Upper lobe of right lung (tissue), 1 donor: ENCODE results near the gene LMOD1. TPM values are rescaled to one million over a fixed set of nuclear protein-coding genes. Genes with fewer than 3 reads are reported as not detected.
A peak's percentile ranks its signal among the peaks of the same experiment; 100 is the strongest.

ENCODE experiments used
- ATAC-seq: fragments of 200-7000 bp; cut with Tn5 transposase; one replicate; pipeline ENCODE4 v1.9.1; 2020; ENCODE audit warnings: mild to moderate bottlenecking, moderate library complexity
- DNase-seq: peaks from one replicate; pipeline ENCODE4 v3.0.0-alpha.2; 2020
- H3K27ac ChIP-seq: fragments of 200-600 bp; one replicate; pipeline ENCODE4 v1.8.0; 2022
- H3K27me3 ChIP-seq: fragments of 200-600 bp; one replicate; pipeline ENCODE4 v1.8.0; 2022; ENCODE audit warnings: mild to moderate bottlenecking
- H3K36me3 ChIP-seq: fragments of 200-600 bp; one replicate; pipeline ENCODE4 v1.8.0; 2022
- H3K4me1 ChIP-seq: fragments of 200-600 bp; one replicate; pipeline ENCODE4 v1.8.0; 2022
- H3K4me3 ChIP-seq: fragments of 200-600 bp; one replicate; pipeline ENCODE4 v1.8.0; 2022; ENCODE audit warnings: mild to moderate bottlenecking
- H3K9me3 ChIP-seq: fragments of 200-600 bp; one replicate; pipeline ENCODE4 v1.8.0; 2022
- intact Hi-C: fragments of 100-400 bp; cut with DNase I; formaldehyde crosslinking; loops from one replicate; pipeline ENCODE4 v1.11.0; 2022
- total RNA-seq: library from RNA; stranded (reverse); fragmentation: NEBNext Ultra II Directional; extraction: Animal tissue kit (Norgen Biotek cat#: 25700); gene quantifications from one replicate; pipeline ENCODE4 v1.2.1, GENCODE V29; 2021
- TF ChIP-seq, protein P1 (sequence below): fragments of 200-600 bp; IDR thresholded peaks from one replicate; pipeline ENCODE4 v1.8.0; 2022; ENCODE audit warnings: antibody characterized with exemption
- donor health status: DM: no; HTN: yes; CAD: no; lungs with severe emphysema.

Gene LMOD1
- total RNA-seq, 1 donor from 2014 or later = 38.3 TPM

DNA sequence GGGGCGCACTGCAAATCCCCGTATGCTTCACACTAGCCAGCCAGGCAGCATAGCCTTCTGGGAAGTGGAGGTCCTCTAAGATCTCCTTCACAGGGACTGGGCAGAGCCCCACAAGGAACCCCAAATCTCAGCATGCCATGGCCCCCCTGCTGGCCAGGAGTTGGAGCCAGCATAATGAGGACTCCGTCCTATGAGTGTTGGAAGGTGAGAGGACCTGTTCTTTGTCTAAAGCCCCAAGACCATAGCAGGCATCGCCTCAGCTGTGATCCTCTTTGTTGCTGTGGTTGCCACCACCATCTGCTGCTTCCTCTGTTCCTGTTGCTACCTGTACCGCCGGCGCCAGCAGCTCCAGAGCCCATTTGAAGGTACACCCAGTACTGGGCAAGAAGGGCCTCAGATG is 56.1 kb downstream of the LMOD1 start:
- Histone ChIP-seq H3K4me3 (no peak overlapping the region), H3K27me3 (peaks cover 5% of the 10 kb centered on the region), H3K4me1 (peaks cover 13% of the 10 kb centered on the region), H3K9me3 (no peaks in the 10 kb centered on the region), H3K36me3 (no peaks in the 10 kb centered on the region), H3K27ac (no peak overlapping the region)
- DNase-seq = no peak
- no peak for ATAC-seq
- intact Hi-C loops = no loop called here
- TF ChIP-seq, protein P1, sequence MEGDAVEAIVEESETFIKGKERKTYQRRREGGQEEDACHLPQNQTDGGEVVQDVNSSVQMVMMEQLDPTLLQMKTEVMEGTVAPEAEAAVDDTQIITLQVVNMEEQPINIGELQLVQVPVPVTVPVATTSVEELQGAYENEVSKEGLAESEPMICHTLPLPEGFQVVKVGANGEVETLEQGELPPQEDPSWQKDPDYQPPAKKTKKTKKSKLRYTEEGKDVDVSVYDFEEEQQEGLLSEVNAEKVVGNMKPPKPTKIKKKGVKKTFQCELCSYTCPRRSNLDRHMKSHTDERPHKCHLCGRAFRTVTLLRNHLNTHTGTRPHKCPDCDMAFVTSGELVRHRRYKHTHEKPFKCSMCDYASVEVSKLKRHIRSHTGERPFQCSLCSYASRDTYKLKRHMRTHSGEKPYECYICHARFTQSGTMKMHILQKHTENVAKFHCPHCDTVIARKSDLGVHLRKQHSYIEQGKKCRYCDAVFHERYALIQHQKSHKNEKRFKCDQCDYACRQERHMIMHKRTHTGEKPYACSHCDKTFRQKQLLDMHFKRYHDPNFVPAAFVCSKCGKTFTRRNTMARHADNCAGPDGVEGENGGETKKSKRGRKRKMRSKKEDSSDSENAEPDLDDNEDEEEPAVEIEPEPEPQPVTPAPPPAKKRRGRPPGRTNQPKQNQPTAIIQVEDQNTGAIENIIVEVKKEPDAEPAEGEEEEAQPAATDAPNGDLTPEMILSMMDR = no peak

DNA sequence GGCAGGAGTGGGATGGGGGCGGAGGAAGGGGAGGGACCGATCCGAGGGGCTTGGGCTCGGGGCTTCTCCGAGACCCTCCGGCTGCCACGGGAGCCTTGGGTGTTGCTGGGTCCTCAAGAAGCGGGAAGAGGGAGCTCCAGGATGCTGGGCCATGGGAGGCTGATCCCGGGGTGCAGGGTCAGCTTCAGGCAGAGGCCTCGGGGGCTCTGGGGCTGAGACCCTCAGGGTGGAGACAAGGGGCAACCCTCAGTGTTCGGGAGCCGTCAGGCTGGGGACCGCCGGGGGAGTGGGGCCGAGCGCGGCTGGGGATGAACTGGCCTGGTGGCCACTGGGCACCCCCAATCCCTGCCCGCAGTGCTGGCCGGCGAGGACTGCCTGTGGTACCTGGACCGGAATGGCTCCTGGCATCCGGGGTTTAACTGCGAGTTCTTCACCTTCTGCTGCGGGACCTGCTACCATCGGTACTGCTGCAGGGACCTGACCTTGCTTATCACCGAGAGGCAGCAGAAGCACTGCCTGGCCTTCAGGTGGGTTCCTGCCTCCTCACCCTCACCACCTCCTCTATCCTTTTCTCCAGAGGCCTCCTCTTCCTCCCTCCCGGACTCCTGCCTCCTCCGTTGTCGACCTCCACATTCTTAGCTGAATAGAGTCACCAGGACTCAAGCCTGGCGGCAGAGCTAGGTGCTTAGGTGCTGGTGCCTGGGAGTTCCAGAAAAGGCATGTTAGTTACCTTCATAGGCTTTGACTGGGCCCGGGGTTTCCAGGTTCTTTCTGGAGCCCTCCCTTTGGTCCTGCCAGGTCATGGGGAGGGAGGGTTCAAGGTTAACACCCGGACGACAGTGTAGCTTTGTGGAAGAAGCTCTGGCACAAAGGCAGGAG is 57.0 kb downstream of the LMOD1 start:
- intact Hi-C loops = no loop called here
- TF ChIP-seq, protein P1 = no peak
- no peaks in the 10 kb centered on the region for H3K9me3 ChIP-seq
- no peaks in the 10 kb centered on the region for H3K36me3 ChIP-seq
- H3K4me1 ChIP-seq = peaks cover 21% of the 10 kb centered on the region
- H3K27ac ChIP-seq = peak overlapping the region; percentile 36
- ATAC-seq (no peak), DNase-seq (no peak)
- peaks cover 5% of the 10 kb centered on the region for H3K27me3 ChIP-seq
- H3K4me3 ChIP-seq = peak overlapping the region; percentile 71

DNA sequence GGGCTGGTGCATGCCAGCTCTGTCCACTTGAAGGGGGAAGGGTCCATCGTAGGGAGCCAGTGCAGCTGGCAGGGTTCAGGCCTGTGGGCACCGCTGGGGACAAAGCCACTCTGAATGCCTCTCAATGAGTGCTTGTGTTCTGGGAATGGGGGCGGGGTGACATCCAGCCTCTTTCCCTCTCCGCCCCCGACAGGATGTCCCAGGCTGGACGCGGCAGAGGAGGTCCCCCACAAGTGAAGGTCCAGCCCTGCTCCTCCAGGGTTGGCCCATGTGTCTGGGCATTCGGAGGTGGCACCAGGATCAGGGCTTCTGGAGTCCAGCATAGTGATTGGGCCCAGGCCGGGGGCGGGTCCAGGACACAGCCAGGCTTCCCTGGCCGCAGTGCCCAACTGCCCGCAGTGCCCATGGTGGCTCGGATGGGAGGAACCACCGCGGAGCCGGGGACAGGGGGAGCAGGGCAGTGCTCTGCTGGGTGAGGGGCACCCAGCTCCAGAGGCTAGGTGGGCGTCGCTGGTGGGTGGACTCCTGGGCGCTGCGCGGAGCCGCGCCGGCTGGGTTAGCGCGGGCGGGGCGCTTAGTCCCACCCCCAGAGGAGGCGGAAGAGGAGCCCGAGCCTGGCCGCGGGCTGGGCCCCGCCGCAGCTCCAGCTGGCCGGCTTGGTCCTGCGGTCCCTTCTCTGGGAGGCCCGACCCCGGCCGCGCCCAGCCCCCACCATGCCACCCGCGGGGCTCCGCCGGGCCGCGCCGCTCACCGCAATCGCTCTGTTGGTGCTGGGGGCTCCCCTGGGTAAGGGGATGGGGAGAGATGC is 57.9 kb downstream of the LMOD1 start, which contains the start of gene SHISA4:
SHISA4 (plus strand) TSS at position 617 of the 808 bp plus-strand sequence; CDS start at position 714, 97 bp downstream.
- peak within 1 kb of the TSS; percentile 71 for H3K4me3 ChIP-seq
- intact Hi-C loops = no loop called here
- H3K36me3 ChIP-seq = no peaks in the 10 kb centered on the region
- DNase-seq (peak; percentile 91), ATAC-seq (peak; percentile 93)
- H3K27me3 ChIP-seq = peaks cover 5% of the 10 kb centered on the region
- peaks cover 26% of the 10 kb centered on the region for H3K4me1 ChIP-seq
- TF ChIP-seq, protein P1 = no peak
- no peaks in the 10 kb centered on the region for H3K9me3 ChIP-seq
- peak within 1 kb of the TSS; percentile 36 for H3K27ac ChIP-seq

DNA sequence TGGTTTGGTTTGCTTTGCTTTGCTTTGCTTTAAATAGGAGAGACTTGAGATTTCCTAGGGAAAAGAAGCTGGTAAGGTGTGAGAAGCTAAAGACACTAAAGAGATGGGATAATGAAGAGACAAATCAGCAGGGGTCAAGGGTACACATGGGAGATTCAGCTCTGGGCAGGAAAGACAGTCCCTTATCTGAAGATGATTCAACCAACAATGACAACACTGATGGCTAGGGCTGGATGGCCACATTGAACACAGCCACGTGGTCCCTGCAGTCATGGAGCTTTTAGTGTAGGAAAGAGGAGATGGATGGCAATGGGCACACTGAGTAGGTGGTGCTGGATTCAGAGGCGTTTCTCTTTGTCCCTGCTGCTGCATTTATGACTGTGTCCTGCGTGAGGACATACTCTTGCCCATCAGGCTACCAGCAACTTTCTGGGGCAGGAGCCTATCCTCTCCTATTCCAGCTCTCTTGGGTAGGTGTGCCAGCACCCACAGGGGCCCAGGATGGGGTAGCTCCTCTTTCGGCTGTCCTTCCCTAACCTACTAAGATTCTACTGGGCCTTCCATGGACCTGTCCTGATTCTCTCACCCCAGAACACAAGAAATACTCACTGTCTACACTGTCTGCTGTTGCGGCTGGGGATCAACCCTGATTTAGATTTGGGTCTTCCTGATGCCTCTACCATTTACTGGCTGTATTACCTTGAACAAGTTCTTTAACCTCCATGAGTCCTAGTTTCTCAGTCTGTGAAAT is 59.1 kb downstream of the LMOD1 start:
- ATAC-seq (no peak), DNase-seq (no peak)
- no peaks in the 10 kb centered on the region for H3K9me3 ChIP-seq
- H3K36me3 ChIP-seq = no peaks in the 10 kb centered on the region
- H3K27ac ChIP-seq = no peak overlapping the region
- peaks cover 26% of the 10 kb centered on the region for H3K4me1 ChIP-seq
- no peak overlapping the region for H3K4me3 ChIP-seq
- TF ChIP-seq, protein P1 = no peak
- intact Hi-C loops = no loop called here
- peaks cover 5% of the 10 kb centered on the region for H3K27me3 ChIP-seq

DNA sequence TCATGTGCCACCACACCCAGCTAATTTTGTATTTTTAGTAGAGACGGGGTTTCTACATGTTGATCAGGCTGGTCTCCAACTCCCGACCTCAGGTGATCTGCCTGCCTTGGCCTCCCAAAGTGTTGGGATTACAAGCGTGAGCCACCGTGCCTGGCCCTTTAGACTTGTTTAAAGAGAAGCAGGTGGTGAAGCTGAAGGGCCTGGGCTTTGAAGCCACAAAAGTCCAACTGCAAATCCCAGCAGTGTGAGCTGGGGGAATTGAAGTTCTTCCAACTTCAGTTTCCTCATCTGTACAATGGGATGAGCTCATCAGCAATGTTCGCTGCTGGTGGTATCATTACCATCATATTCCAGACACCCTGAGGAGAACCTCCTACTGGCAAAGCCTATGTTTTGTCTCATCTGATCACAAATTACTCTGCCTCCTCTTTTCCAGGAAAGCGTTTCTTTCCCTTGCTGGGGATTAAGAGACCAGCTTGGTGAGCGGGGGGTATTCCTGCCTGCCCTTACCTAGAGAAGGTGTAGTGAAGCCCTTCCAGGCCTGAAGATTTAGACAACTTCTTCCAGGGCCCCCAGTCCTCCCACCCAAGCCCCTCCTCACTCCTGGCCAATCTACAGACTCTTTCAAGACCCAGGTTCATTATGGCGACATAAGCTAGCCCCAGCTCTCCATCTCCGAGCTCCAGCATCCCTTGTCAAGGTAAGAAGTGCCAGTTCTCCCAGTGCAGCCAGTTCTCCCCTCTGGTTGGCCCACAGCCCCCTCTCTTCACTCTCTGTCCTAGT is 60.1 kb downstream of the LMOD1 start:
- Histone ChIP-seq H3K4me1 (peaks cover 26% of the 10 kb centered on the region), H3K36me3 (no peaks in the 10 kb centered on the region), H3K27me3 (peaks cover 5% of the 10 kb centered on the region), H3K27ac (no peak overlapping the region), H3K9me3 (no peaks in the 10 kb centered on the region), H3K4me3 (no peak overlapping the region)
- ATAC-seq (no peak), DNase-seq (no peak)
- intact Hi-C loops = no loop called here
- TF ChIP-seq, protein P1 = no peak
